Chondrocyte (in vitro differentiated cells): Measurements from ENCODE around the gene MYBPH. TPM values are rescaled to one million over a fixed set of nuclear protein-coding genes. Genes with fewer than 3 reads are reported as not detected.

ENCODE experiments used
- DNase-seq: peaks from one replicate; pipeline ENCODE4 v3.0.0; 2021; ENCODE audit warnings: mixed read lengths, low spot score
- H3K27ac Mint-ChIP-seq: one replicate; pipeline ENCODE4 v1.8.0; 2021; ENCODE audit warnings: mild to moderate bottlenecking, moderate library complexity, mixed read lengths; ENCODE audit not compliant: unreplicated experiment
- H3K27me3 Mint-ChIP-seq: 2 replicates; pipeline ENCODE4 v1.8.0; 2021; ENCODE audit warnings: low read depth, mixed read lengths
- H3K36me3 Mint-ChIP-seq: 2 replicates; pipeline ENCODE4 v1.8.0; 2021; ENCODE audit warnings: low read depth, mixed read lengths
- H3K4me1 Mint-ChIP-seq: 2 replicates; pipeline ENCODE4 v1.8.0; 2021; ENCODE audit warnings: low read depth, mild to moderate bottlenecking, mixed read lengths
- H3K4me3 Mint-ChIP-seq: one replicate; pipeline ENCODE4 v1.8.0; 2021; ENCODE audit warnings: mild to moderate bottlenecking, moderate library complexity, mixed read lengths; ENCODE audit not compliant: unreplicated experiment
- H3K9me3 Mint-ChIP-seq: 2 replicates; pipeline ENCODE4 v1.8.0; 2021; ENCODE audit warnings: low read depth, mixed read lengths
- total RNA-seq: library from RNA; stranded (reverse); gene quantifications from 3 replicates; pipeline ENCODE4 v1.2.1, GENCODE V29; 2021
- TF ChIP-seq, protein P1 (sequence below): fragments of 200-600 bp; sonication (generic); IDR thresholded peaks from 2 replicates; pipeline ENCODE4 v1.5.0; 2021; ENCODE audit warnings: antibody characterized with exemption, mild to moderate bottlenecking, moderate library complexity

MYBPH gene
- total RNA-seq, 1 donor from 2014 or later: not detected

GRCh38 chr1:203207751-203208150 is 32.1 kb upstream of the MYBPH start:
- Mint-ChIP-seq H3K4me3 (no peak overlapping the region), H3K4me1 (peaks cover 7% of the 10 kb centered on the region), H3K9me3 (peaks cover 3% of the 10 kb centered on the region), H3K27ac (no peak overlapping the region), H3K36me3 (peaks cover 1% of the 10 kb centered on the region), H3K27me3 (peaks cover 11% of the 10 kb centered on the region)
- TF ChIP-seq, protein P1, sequence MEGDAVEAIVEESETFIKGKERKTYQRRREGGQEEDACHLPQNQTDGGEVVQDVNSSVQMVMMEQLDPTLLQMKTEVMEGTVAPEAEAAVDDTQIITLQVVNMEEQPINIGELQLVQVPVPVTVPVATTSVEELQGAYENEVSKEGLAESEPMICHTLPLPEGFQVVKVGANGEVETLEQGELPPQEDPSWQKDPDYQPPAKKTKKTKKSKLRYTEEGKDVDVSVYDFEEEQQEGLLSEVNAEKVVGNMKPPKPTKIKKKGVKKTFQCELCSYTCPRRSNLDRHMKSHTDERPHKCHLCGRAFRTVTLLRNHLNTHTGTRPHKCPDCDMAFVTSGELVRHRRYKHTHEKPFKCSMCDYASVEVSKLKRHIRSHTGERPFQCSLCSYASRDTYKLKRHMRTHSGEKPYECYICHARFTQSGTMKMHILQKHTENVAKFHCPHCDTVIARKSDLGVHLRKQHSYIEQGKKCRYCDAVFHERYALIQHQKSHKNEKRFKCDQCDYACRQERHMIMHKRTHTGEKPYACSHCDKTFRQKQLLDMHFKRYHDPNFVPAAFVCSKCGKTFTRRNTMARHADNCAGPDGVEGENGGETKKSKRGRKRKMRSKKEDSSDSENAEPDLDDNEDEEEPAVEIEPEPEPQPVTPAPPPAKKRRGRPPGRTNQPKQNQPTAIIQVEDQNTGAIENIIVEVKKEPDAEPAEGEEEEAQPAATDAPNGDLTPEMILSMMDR: no peak
- DNase-seq: no peak

GRCh38 chr1:203206129-203206687 is 30.6 kb upstream of the MYBPH start:
- no peak for DNase-seq
- H3K27ac Mint-ChIP-seq: no peak overlapping the region
- TF ChIP-seq, protein P1: no peak
- peaks cover 12% of the 10 kb centered on the region for H3K27me3 Mint-ChIP-seq
- H3K4me3 Mint-ChIP-seq: no peak overlapping the region
- peaks cover 7% of the 10 kb centered on the region for H3K4me1 Mint-ChIP-seq
- H3K9me3 Mint-ChIP-seq: peaks cover 3% of the 10 kb centered on the region
- H3K36me3 Mint-ChIP-seq: peaks cover 1% of the 10 kb centered on the region

DNA sequence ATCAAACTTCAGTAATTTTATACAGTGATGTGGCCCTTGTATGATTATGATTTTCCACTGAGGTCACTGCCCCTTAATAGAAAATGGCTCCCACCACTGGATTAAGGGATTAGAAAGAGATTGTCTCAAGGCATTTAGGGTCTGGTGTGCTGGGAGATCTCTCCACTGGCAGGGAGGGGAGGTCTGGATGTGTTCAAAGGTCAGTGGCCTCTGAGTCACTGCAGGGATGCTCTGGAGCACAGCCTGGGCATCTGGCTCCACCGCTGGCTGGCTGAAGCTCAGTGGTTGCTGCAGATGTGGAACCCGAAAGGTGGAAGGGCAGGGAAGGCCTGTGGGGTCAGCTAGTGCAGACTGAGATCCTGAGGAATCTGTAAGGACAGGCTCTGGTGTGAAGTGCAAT is 29.1 kb upstream of the MYBPH start:
- H3K27ac Mint-ChIP-seq: no peak overlapping the region
- H3K27me3 Mint-ChIP-seq: peaks cover 15% of the 10 kb centered on the region
- no peak for DNase-seq
- peaks cover 3% of the 10 kb centered on the region for H3K9me3 Mint-ChIP-seq
- TF ChIP-seq, protein P1: no peak
- peaks cover 17% of the 10 kb centered on the region for H3K4me1 Mint-ChIP-seq
- H3K36me3 Mint-ChIP-seq: peaks cover 1% of the 10 kb centered on the region
- H3K4me3 Mint-ChIP-seq: no peak overlapping the region

- no peaks in the 10 kb centered on the region for H3K9me3 Mint-ChIP-seq
- peaks cover 23% of the 10 kb centered on the region for H3K4me1 Mint-ChIP-seq
- H3K36me3 Mint-ChIP-seq: peaks cover 3% of the 10 kb centered on the region
- H3K27me3 Mint-ChIP-seq: peaks cover 15% of the 10 kb centered on the region
- TF ChIP-seq, protein P1: no peak
- peak overlapping the region; percentile 17 for H3K27ac Mint-ChIP-seq
- DNase-seq: no peak
- H3K4me3 Mint-ChIP-seq: no peak overlapping the region
Observed at GRCh38 chr1:203202431-203203245, 27.0 kb upstream of the MYBPH start.

DNA sequence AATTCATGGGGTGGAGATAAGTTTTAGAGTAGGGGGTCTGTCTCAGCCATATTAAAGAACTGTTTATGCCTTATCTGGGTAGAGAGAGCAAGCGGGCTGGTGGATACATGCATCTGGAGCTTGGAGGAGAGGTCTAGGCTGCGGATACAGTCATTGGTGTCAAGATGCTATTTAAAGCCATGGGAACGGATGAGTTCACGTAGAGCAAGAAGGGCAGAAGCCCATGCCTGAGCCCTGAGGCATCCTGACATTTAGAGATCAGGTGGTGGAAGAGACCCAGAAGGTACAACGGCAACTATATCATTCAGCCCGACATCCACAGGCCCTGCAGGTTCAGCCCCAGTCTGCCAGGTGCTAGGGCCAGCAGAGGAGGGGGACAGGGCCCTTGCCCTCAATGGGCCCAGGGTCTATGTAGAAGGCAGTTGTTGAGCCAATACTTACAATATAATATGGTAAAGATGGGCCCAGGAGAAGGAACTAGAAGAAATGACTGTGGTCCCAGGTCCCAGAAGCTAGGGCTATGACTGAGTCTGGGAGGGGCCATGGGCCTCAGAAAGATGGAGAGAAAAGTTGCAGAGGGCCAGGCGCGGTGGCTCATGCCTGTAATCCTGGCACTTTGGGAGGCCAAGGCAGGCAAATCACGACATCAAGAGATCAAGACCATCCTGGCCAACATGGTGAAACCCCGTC is 26.0 kb upstream of the MYBPH start:
- H3K36me3 Mint-ChIP-seq: peaks cover 3% of the 10 kb centered on the region
- no peak overlapping the region for H3K4me3 Mint-ChIP-seq
- no peak for DNase-seq
- H3K9me3 Mint-ChIP-seq: no peaks in the 10 kb centered on the region
- H3K4me1 Mint-ChIP-seq: peaks cover 28% of the 10 kb centered on the region
- no peak overlapping the region for H3K27ac Mint-ChIP-seq
- TF ChIP-seq, protein P1: no peak
- H3K27me3 Mint-ChIP-seq: peaks cover 13% of the 10 kb centered on the region
